NCI-H345 treated with DMSO at 0.1 percent for 48 hours (cell line): Measurements from ENCODE around the gene CAMTA1.
A peak's percentile ranks its signal among the peaks of the same experiment; 100 is the strongest.

Experiments
- DNase-seq: peaks from one replicate; lab custom pipeline; 2025; ENCODE audit not compliant: unreplicated experiment; lab: John Stamatoyannopoulos, UW

Gene CAMTA1

DNA sequence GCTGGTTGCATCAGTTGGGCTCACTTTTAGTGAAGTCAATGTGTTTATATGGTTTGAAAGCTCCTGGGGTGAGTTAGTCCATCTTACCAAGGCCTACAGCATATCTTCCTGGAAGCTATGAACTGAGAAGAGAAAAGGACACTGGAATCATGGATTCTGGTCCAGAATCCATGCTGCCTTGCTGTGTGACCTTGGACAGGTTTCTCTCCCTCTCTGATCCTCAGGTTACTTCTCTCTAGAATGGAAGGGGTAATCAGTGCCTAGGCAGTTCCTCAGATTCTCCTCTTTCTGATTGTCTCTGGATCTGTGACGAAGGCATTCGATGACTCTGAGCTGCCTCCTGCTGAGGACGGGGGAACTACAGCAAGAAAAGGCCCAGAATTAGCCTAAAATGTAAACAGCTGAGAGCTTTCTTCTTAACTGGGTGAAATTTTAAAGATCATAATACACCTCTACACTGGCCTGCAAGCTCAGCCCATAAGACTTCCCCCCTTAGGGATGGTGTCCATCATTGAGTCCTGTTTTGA lies 560.9 kb downstream of the CAMTA1 start:
- DNase-seq: no peak

DNA sequence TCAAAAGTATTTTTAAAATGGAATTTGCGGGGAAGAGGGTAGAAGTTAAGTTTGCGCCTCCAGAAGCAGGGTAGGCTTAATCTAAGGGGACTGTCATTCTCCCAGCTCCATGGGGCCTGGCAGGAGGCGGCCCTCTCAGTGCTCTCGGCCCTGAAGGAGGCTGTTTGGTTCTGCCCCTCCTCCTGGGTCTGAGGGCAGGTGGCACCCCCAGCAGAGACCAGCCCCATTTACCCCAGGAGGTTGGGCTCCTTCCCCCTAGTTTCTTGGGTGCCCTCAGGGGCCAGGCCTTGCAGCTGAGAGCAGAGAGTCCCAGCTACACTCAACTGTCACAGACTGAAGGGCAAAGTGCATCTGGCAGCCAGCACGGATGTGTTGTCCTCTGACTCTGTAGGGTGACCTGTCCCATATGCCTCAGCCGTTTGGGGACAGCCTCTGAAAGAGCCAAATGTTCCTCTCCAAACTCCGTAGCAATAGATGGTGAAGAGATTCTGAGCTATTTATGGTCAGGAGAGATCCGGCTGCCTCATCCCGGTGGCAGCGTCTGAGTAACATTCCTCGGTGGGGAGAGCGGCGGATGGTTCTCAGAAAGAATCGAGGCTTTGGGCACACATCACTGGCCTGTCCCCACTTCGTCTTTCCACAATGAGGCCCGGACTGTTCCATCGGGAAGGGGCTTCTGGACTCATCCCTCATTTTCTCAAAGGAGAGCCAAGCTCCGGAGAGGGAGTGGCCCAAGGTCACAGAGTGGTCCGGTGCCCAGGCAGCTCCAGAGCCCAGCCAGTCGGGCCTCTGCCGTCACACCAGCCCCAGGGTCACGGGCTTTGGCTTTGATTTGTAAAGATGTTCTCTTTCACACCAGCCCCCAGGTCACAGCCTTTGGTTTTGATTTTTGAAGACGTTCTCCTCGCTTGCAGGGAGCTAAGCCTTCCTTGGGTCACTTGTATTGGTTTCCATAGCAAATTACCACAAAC lies 561.6 kb downstream of the CAMTA1 start:
- DNase-seq: no peak

DNA sequence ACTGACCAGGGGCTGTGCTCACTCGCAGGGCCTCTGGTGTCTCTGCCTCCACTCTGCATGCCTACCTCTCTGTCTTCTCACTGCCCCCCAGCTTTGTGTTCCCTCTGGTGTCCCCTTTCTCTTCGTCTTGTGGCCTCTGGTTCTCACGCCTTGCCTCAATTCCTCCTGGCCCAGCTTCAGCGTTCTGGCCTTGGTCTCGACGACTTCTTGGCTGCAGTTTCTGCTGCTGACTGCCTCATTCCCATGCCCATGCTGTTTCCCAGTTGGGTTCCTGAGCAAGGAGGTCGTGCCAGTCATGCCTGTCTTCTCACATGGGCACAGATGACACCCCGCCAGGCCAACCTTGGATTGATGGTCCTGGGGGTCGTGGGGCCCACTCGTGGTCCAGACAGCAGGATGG lies 562.8 kb downstream of the CAMTA1 start:
- DNase-seq: no peak

DNA sequence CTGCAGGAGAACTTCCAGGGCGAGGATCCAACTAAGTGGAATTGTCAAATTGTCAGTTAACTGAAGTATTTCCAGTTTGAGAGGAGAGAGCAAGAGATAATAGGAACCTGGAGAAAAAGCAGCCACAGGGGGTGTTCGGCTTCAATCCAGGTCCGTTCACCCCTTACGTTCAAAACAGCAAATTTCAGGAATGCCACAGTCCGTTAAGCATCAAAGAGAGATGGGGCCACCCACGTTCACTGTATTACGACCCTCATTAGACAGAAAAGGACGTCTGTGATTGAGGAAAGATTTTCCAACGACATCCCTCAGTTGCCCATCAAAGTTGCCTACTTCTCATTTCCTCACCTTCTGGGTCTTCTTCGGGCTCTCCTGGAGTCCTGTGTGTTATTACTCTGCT lies 563.3 kb downstream of the CAMTA1 start:
- DNase-seq: no peak

DNA sequence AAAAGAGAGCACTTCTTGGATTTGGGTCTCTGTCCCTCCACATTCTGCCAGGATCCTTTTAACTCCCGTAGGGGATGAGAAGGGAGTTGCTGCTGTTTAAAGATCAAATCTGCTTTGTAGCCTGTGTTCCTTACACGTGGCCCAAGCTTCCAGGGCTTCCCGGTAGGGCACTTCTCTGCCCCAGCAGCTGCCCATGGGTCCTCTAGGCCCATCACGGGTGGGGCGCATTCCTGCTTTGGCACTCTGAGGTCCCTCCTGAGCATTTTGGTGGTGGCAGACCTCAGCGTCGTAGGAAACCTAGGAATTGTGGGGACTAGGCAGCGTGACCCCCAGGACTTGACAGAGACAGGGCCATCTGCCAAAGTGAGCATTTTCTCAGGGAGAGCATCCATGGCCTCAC lies 565.5 kb downstream of the CAMTA1 start:
- DNase-seq: no peak

DNA sequence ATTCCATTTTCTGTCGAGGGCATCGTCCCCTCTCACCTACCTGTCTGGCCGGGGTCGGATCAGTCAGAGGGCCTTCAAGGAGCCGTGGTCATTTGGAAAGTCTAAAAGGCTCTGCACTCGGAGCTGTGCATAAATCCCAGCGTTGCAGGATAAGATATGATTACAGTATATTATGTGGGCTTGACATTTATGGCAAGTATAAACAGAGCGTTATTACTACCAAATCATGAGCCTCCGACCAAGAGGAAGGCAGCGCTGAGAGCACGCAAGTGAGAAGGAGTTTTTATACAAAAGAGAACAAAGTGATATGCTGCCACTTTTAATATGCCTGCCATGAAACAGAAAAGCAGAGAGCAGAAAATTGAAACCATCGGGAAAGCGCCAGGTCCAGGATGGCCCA lies 566.4 kb downstream of the CAMTA1 start:
- no peak for DNase-seq

DNA sequence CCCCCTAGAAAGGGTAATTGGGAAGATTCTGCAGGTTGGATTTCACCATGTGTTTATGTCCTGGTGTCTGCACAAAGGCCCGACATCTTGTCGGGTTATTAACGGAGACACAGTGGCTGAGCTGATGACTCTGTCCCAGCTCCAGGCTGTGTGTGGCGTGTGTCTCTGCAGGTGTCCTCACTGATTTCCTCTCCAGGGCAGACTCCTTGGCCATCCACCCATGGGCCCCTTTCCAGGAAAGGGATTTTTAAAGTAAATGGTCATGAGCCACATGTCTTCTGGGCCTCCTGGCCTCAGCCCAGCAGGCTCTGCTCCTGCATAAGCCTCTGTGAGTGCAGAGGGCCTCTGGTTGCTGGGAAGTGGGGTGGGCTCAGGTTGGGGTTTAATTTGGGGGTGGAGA lies 567.1 kb downstream of the CAMTA1 start:
- DNase-seq: no peak

DNA sequence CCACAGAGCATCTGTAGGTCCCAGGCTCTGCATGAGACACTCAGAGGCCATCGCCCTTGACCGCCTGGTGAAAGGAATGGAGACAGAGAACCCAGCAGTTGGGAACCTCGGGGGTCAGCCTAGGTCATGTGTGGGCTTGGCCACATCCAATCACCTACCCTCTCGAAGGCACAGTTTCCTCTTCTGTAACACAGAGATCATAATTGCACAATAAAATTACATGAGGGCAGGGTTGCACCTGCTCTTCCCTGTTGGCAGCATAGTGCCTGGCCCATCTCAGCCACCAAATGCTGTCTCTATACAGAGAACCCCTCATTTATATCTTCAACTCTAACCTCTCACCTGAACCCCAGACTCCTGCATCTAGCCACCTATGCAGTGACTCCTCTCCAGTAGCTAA lies 567.7 kb downstream of the CAMTA1 start:
- DNase-seq: no peak

DNA sequence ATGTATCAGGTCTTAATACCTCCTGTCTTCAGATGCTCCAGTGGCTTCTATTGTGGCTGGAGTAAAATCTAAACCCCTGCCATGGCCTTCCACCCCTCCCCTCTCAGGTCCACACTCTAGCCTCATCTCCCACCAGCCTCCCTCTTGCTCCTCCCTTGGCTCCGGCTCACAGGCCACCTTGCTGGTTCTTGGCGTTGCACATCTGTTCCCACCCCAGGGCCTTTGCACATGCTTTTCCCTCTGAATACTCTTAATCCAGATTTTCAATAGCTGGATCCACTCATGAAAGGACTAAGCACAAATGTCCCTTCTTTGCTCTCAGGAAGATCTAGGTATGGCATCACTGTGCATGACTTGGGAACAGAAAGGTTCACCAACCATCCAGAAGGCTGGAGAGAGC lies 570.4 kb downstream of the CAMTA1 start:
- DNase-seq: no peak

DNA sequence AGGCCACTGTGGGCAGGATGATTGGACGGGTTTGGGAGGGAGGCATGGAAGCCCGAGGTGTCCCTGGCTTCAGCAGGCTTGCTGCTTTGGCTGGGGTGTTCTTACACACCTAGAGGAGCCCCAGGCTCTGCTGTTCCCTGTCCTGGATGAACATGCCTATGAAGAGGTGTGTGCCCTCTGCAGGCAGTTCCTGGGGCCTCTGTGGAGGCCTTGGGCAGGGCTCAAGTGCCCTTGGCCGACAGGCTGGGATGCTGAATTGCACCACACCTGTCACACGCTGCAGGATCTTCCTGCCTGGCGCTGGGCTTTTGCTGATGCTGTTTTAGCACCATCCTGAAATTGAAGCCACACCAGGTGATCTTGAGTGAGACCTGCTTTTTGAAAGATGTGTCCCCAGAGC lies 570.8 kb downstream of the CAMTA1 start:
- no peak for DNase-seq

DNA sequence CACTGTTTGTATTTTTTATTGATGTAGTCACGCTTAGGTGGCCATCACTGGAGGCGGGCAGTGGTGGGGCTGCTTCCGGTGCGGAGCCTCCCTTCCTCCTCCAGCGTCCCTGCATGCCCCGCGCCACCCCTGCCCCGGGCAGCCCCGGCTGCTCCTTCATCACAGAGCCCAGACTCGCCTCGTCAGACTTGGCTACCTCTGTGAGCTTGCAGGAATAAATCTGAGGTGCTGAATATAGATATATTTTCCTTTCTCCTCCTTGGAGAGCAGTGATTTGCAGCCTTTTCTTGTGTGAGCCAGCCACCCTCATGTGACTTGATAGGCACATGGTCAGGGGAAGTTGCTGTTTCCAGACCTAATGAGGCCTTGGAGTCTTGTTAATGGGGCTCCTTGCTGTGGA lies 573.2 kb downstream of the CAMTA1 start:
- DNase-seq: no peak

DNA sequence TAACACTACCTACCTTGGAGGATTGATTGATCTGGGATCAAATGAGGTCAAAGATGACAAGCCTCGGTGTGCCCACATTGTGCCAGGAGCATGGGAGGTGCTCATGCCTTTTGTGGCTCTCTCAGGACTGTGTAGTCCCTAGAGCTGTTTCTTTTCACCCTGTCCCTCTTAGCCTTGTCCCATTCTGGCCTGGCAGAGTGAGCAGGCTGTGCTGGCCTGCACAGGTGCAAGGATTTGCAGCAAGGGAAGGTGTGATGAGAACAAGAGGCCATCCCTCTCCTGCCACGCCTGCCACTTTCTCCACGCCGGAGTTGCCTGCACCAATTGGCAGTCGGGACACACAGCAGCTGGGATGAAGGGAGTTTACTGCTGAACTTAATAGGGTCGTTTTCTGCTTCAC lies 575.3 kb downstream of the CAMTA1 start:
- no peak for DNase-seq

DNA sequence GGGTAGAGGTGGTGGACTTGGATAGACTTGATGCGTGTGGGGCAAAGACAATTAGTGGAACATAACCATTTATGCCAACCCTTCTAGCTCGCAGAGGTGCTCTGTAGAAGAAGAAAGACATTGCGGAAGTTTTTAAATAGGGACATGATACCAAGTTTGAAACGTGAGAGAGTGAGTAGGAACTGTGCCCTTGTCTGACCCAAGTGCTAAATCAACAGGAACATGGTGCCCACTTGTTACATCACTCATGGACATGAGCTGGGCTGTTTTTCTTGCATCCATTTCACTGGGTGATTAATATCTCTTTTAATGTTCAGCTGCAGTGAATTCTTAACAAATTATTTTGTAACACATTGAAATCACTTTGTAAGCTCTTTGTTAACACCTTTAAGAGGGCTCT lies 577.7 kb downstream of the CAMTA1 start:
- no peak for DNase-seq

DNA sequence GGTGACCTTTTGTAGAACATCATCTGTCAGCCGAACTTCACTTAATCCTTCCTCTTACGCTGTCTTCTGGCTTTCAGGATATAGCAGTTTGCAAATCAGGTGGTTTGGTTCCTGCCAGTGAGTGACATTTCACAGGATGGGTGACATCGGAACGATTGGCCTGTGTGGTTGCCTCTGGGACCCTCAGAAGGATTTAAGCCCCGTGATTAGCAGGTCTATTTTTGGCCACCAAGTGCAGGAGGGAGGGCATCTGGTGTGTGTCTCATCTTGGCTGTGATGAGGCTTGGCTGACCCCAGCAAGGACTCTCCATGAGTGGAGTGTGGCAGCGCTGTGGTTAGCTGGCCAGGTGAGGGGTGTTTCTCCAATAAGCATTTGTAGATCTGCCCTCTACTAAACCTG lies 578.2 kb downstream of the CAMTA1 start:
- DNase-seq: no peak

DNA sequence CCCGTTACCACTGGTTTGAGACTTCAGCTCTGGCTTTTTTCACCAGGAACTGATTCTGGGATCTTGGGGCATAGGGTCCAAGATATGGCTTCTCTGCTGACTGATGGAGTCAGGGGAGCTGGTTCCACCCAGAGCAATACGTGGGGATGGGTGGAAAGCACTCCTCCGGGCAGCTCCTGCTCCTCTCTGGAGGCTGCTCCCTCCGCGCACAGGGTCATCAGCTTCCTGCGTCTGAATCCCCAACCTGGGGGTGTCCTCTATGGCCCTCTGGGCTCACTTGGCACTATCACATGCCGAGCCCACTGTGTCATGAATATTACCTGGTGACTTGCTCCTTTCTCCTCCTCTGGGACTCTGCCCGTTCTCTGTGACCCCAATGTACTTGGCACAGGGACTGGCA lies 580.5 kb downstream of the CAMTA1 start:
- DNase-seq: no peak

DNA sequence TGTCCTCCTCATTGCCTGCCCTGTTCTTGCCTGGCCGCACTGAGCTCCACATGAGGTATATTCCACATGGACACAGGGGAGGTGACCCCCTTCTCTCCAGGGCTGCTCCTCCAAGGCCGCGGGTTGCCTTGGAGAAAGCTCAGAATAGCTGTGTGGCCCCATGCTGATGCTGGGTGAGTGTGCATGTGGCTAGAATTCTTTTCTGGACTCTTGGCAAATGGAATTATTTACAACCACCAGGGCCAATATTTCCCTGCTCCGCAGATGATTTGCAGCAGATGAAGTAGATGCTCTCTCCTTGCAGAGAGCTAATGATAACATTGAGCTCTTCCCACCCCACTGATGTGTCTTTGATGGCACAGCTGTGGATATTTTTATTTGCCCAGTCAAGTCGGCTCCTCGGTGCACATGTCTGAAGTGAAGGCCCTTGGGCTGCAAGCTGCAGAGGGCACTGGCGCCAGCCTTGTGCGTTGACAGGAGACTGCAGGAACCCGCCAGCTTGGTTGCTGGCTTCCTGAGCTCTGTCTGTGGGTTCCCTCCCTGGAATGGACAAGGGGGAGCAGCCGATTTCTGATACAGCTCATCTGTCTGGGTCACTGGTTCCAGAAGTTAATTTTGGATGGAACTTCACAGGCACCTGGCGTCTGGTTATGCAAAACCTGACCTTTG lies 581.2 kb downstream of the CAMTA1 start:
- peak; percentile 79 for DNase-seq

DNA sequence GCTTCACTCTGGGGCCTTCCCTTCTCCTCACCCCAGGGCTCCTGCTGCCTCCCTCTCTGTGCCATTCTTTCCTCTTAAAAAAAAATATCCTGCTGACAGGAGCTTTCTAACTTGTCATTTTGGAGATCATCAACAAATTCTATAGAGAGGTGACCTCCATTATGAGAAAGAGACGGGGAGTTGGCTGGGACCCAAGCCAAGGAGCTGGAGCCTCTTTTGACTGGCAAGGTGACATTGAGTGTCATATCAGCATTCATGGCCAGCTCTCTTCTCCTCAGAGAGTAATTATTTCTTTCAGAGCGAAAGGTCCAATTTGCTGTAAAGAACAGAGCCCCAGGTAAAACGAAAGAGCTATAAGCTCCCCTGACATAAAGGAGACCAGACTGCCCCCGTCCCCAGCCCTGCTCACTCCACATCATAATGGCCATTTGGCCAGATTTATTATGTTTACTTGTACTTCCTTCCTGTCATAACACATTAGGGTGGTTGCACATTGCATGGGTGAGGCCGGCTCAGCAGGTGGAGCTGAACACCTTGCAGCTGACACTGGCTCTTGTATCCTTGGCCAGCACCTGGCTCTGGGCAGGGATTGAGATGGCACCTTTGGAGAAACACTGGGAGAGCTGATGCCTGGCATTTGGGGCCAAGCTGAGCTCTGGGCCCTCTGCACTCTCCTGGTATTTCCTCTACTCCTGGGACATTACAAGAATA lies 581.9 kb downstream of the CAMTA1 start:
- DNase-seq: peak; percentile 90

DNA sequence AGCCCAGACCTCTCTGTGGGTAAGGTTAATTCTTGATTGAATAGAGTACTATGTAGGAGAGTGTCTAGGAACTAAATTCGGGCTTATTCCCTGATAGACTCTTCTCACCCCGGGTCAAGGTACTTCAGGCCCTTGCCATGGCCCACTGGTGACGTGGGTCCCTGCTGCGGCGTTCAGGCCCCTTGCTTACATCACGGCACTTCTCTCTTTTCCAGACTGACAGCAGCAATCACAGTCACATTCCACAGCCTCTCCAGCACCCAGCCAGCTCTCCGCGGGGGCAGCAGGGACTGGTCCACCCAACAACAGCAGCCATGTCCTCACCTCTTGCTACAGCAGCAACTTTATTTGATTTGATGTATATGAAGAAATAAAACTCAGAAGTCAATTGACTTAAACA lies 584.6 kb downstream of the CAMTA1 start:
- DNase-seq: no peak

DNA sequence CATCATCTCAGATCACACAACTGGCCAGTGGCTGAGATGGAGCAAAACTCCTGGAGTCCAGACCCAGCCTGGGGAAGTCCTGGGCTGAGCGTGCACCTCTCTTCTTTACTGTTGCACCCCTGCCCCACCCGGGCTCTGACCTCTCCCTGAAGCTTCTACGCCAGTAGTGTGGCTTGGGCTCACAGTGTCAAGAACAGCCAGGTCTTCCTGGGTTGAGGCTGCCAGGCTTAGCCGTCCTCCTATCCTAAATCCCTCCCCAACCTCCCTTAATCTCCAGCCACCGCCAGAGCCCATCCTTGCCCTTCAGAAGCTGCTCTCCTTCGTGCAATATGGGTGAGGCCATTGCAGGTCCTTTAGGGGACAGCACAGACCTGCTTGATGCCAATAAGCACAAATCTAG lies 586.7 kb downstream of the CAMTA1 start:
- DNase-seq: no peak

DNA sequence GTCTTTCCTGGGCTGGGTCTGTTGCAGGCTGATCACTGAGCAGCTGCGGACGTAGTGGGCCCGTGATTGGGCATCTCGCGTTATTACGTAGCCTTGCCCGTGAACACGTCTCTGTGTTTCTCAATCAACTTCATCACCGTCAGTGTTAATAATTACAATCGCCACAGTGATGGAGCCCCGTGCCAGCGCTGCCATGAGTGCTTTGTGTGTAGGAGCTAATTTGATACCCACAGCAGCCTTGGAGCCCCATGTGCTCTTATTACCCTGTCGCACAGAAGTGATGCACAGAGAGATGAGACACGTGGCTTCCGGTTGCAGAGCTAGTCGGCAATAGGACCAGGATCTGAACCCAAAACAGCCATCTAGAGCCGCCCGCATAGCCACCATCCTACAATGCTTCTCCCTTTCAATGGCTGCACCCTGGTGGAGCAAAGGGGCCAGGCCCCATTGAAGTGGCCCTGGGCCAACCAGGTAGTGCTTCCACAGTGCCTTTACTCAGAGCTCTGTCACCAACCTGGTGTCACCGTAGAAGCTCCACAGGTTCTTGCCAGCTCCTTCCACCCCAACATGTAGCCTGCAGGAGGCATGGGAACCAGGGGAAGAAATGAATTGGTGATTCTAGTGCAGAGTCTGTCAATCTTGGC lies 587.3 kb downstream of the CAMTA1 start:
- DNase-seq: no peak

DNA sequence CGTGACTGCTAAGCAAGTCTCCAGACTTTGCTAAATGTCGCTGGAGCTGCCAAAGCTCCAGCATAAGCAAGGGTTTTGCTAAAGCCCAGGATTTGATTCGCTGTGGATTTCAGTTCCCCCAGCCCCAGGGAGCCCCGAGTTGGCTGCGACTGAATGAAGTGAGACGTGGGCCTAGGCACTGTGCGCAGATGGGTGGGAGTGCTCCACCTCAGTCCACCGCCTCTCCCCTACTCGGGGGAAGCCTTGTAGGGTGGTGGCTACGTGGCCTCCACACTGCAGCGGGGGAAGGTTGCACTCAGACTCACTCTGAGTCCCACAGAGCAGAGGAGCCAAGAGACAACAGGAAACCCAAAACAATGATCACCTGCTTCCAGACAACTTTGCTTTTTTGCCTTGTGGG lies 588.0 kb downstream of the CAMTA1 start:
- no peak for DNase-seq
